ENCODE data around the gene KCTD10. TPM values are rescaled to one million over a fixed set of nuclear protein-coding genes. Genes with fewer than 3 reads are reported as not detected.

Gene KCTD10
- total RNA-seq, 4 donors from 2014 or later: 52.4 to 70.9 (median 65.2) TPM

- TF ChIP-seq CTCF (IDR thresholded peaks at IDR 0.05; ENCODE audit: low read depth): no peak
Measured at GRCh38 chr12:109518820-109519665, 41.9 kb upstream of the KCTD10 start.

- no peak for TF ChIP-seq CTCF (IDR thresholded peaks at IDR 0.05; ENCODE audit: low read depth)
Measured at GRCh38 chr12:109517619-109518018, 40.5 kb upstream of the KCTD10 start.

DNA sequence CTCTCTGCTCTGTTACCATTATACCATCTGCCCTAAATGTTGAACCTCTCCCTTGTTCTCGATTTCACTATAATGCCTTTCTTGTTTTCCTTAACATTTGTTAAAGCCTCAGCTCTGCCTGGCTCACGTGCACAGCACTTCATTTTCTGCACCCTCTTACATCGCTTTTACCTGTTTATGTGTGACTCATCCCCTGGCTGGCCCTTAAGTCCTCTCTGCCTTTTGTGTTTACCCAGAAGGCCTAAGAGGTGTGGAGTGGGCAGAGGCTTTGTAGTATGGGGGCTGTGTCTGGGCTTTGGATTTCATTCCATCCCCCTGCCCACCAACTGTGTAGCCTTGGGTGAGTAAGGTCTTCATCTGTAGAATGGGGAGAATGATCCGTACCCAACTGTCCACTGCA lies 36.9 kb upstream of the KCTD10 start:
- TF ChIP-seq CTCF (IDR thresholded peaks at IDR 0.05; ENCODE audit: low read depth): no peak

DNA sequence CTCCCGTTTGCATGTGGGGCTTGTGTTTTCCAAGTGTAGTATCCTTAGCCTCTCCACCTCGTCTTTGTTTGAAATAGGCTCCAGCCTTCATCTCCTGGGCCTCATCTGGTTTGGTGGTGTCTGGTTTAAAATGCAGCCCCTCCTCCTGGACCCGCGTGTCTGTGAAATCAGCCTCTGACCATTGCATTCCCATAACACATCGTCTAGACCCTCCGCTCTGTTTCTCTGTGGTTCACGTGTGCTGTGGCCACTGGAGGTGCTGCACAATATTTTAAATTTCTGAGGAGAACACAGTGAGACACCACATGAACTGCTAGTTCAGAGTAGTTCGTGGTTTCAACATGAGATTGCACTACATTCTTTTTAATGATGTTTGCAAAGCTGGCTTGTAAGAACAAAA lies 36.0 kb upstream of the KCTD10 start:
- no peak for TF ChIP-seq CTCF (IDR thresholded peaks at IDR 0.05; ENCODE audit: low read depth)

GRCh38 chr12:109512608-109513007 lies 35.5 kb upstream of the KCTD10 start:
- no peak for TF ChIP-seq CTCF (IDR thresholded peaks at IDR 0.05; ENCODE audit: low read depth)

- TF ChIP-seq CTCF (IDR thresholded peaks at IDR 0.05; ENCODE audit: low read depth): no peak
Measured at GRCh38 chr12:109510196-109510595, 33.1 kb upstream of the KCTD10 start.

DNA sequence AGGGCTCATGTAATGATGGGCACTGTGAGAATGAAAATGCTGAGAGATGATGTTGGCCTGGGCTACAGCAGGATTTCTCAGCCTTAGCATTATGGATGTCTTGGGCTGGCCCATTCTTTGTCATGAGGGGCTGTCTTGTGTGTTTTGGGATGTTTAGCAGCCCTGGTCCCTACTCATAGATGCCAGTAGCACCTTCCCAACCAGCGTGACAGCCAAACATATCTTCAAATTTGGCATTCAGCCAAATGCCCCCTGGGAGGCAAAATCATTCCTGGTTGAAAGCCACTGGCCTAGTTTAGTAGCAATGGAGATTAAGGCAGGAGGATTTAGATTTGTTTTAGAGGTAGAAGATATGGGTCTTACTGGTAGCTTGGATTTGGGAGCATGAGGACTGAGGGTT lies 27.0 kb upstream of the KCTD10 start:
- no peak for TF ChIP-seq CTCF (IDR thresholded peaks at IDR 0.05; ENCODE audit: low read depth)
